A549 (cell line): Measurements from ENCODE around the gene CACNB3.

Source experiments
- CBX2 ChIP-seq: fragments of 200-600 bp; sonication (generic); IDR thresholded peaks from 2 replicates; pipeline ENCODE4 v1.6.1; 2016; ENCODE audit warnings: low read depth, mild to moderate bottlenecking, borderline replicate concordance
- CHD2 ChIP-seq: fragments of 150-350 bp; IDR thresholded peaks from 2 replicates; pipeline ENCODE4 v1.6.1; 2014; ENCODE audit warnings: low read length; ENCODE audit not compliant: partially characterized antibody
- CHD4 ChIP-seq: fragments of 200-600 bp; sonication (generic); IDR thresholded peaks from 2 replicates; pipeline ENCODE4 v1.6.1; 2016; ENCODE audit warnings: antibody characterized with exemption, mild to moderate bottlenecking, borderline replicate concordance
- HDAC2 ChIP-seq: fragments of 200-600 bp; sonication (generic); IDR thresholded peaks from 2 replicates; pipeline ENCODE4 v1.6.1; 2016
- POLR2A ChIP-seq: IDR thresholded peaks from 2 replicates; pipeline ENCODE4 v1.6.1; 2012; ENCODE audit warnings: mild to moderate bottlenecking, low read length
- TF ChIP-seq, protein P1 (sequence below): fragments of >200 bp; sonication (Bioruptor Twin); formaldehyde crosslinking; IDR thresholded peaks from 3 replicates; pipeline ENCODE4 v1.5.1; 2016
- TF ChIP-seq, protein P2 (sequence below): fragments of 200-600 bp; sonication (generic); IDR thresholded peaks from 2 replicates; pipeline ENCODE4 v1.6.1; 2016; ENCODE audit warnings: antibody characterized with exemption, mild to moderate bottlenecking, moderate library complexity

DNA sequence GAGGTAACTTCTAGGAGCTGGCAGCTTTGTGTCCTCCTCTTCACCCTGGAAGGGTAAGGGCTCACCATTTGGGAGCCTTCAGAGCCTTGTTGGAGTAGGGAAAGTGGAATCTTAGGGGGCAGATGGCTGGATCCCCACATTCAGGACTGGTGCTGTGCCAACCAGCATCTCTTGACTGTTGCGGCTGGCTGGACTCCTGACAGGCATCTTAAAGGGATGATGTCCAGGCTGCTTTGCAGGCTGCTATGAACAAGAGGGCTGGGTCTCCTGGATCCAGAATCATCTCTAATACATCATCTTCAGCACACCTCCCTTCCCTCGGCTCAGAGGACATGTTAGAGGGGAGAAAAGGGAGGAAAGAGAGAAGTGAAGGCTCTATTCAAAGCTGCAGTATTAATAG is 4.4 kb downstream of the CACNB3 start:
- TF ChIP-seq CHD2 = no peak
- TF ChIP-seq, protein P1, sequence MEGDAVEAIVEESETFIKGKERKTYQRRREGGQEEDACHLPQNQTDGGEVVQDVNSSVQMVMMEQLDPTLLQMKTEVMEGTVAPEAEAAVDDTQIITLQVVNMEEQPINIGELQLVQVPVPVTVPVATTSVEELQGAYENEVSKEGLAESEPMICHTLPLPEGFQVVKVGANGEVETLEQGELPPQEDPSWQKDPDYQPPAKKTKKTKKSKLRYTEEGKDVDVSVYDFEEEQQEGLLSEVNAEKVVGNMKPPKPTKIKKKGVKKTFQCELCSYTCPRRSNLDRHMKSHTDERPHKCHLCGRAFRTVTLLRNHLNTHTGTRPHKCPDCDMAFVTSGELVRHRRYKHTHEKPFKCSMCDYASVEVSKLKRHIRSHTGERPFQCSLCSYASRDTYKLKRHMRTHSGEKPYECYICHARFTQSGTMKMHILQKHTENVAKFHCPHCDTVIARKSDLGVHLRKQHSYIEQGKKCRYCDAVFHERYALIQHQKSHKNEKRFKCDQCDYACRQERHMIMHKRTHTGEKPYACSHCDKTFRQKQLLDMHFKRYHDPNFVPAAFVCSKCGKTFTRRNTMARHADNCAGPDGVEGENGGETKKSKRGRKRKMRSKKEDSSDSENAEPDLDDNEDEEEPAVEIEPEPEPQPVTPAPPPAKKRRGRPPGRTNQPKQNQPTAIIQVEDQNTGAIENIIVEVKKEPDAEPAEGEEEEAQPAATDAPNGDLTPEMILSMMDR = no peak
- TF ChIP-seq CHD4 = no peak
- TF ChIP-seq HDAC2 = no peak
- no peak for TF ChIP-seq POLR2A
- TF ChIP-seq CBX2 = no peak
- TF ChIP-seq, protein P2, sequence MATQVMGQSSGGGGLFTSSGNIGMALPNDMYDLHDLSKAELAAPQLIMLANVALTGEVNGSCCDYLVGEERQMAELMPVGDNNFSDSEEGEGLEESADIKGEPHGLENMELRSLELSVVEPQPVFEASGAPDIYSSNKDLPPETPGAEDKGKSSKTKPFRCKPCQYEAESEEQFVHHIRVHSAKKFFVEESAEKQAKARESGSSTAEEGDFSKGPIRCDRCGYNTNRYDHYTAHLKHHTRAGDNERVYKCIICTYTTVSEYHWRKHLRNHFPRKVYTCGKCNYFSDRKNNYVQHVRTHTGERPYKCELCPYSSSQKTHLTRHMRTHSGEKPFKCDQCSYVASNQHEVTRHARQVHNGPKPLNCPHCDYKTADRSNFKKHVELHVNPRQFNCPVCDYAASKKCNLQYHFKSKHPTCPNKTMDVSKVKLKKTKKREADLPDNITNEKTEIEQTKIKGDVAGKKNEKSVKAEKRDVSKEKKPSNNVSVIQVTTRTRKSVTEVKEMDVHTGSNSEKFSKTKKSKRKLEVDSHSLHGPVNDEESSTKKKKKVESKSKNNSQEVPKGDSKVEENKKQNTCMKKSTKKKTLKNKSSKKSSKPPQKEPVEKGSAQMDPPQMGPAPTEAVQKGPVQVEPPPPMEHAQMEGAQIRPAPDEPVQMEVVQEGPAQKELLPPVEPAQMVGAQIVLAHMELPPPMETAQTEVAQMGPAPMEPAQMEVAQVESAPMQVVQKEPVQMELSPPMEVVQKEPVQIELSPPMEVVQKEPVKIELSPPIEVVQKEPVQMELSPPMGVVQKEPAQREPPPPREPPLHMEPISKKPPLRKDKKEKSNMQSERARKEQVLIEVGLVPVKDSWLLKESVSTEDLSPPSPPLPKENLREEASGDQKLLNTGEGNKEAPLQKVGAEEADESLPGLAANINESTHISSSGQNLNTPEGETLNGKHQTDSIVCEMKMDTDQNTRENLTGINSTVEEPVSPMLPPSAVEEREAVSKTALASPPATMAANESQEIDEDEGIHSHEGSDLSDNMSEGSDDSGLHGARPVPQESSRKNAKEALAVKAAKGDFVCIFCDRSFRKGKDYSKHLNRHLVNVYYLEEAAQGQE = no peak
